ENCODE results near the gene UQCR10.

DNA sequence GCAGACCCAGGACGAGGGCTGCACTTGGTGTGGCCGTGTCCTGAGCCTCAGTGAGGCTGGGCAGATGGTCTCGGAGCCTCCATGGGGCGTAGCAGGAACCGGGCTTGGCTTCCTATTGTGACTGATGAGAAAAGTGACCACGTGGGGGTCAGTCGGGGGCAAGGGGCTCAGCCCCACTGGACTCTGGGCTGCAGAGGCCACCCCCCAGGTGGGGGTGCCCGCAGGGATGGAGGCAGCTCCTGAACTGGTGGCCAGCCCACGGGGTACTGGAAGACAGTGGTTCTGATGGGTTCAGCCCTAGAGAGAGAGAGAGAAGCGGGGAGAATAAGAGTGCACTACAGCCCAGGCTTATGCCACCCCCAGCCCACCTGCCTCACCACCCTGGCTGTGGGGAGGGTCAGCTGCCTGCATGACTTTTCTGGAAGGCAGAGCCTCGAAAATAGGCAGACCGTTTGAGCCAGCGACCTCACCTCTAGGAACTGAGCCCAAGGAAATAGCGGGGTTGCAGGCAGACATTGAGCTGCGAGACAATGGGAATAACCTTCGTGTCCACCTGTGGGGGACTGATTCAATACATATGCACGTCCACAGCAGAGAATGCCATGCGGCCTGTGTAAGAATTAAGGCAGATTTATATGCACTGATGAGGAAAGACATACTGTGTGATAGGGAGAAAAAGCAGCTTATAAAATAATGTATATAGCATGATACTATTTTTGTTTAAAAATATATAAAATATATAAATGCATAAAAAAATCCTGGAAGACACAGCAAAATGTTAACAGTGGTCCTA lies 35.9 kb upstream of the UQCR10 start:
- no peak for TF ChIP-seq EP300 (IDR thresholded peaks at IDR 0.05)
- TF ChIP-seq, protein P1, sequence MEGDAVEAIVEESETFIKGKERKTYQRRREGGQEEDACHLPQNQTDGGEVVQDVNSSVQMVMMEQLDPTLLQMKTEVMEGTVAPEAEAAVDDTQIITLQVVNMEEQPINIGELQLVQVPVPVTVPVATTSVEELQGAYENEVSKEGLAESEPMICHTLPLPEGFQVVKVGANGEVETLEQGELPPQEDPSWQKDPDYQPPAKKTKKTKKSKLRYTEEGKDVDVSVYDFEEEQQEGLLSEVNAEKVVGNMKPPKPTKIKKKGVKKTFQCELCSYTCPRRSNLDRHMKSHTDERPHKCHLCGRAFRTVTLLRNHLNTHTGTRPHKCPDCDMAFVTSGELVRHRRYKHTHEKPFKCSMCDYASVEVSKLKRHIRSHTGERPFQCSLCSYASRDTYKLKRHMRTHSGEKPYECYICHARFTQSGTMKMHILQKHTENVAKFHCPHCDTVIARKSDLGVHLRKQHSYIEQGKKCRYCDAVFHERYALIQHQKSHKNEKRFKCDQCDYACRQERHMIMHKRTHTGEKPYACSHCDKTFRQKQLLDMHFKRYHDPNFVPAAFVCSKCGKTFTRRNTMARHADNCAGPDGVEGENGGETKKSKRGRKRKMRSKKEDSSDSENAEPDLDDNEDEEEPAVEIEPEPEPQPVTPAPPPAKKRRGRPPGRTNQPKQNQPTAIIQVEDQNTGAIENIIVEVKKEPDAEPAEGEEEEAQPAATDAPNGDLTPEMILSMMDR (IDR thresholded peaks at IDR 0.05): no peak
- TF ChIP-seq POLR2A (IDR thresholded peaks at IDR 0.05): no peak

Data from suprapubic skin (tissue), 3 donors.